ENCODE results near the gene LAMA2.
"Not testable (repeated sequence)": the region's sequence is repeated elsewhere in the genome, so short reads cannot be mapped to it uniquely, and the experiment has no call there.

Gene LAMA2

DNA sequence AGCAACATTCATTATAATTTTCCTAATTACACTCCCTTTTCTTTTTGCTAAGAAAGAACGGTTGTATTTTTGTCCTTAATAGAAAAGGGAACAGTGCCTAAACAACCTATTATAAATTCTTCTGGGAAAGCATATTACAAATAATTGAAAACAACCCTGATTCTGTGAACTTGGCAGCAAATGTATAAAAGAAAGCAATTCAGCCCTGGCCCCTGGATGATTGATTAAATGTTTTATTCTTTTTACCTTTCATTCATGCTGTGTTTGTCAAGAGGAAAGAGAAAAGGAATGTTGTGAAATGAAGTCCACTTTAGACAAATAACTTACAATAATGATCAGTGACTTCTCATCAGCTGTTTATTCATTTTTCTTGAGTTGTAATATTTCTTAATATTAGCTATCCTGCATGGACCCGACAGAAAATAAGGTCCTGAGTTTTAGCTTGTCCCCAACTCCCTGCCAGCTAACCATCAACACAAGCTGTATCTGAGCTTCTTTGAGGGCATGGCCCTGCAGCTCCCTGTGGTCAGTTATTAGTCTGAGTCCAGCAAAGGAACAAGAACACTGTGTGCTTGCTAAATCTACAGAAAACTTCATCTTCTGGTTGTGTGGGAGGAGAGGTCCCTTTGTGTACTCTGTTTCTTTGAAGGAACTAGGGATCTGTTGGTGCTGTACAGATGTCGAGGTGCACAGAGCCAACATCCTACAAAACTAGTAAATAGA, 248.2 kb downstream of the LAMA2 start:
- no peak for TF ChIP-seq JUND (IDR thresholded peaks at IDR 0.05; ENCODE audit: low read depth)
- in situ Hi-C loops (cut with HindIII; ENCODE audit: low pct_unique_long_range_greater_than_20kb, low sequenced_read_pairs): no loop called here
- DNase-seq (ENCODE audit: low read depth in 1 of 2, low spot score in 1 of 2): no peak

DNA sequence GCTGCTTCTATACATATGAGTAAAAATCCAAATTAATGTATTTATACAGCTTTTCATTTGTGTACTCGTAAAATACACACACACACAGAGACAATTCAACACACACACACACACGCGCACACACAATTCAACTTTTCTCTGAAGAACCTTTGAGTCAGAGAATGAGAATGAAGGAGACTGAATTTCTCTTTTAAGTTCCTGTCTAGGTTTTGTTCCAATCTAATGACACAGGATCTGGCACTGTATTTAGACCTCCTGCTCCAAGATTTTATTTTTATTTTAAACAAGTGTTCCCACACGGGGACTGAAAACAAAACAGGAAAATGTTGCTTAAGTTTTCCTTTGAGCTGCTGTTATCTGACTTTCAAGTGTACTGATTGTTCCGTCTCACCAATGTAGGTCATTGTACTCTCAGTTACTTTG, 250.8 kb downstream of the LAMA2 start:
- no peak for TF ChIP-seq JUND (IDR thresholded peaks at IDR 0.05; ENCODE audit: low read depth)
- in situ Hi-C loops (cut with HindIII; ENCODE audit: low pct_unique_long_range_greater_than_20kb, low sequenced_read_pairs): no loop called here
- no peak for DNase-seq (ENCODE audit: low read depth in 1 of 2, low spot score in 1 of 2)

DNA sequence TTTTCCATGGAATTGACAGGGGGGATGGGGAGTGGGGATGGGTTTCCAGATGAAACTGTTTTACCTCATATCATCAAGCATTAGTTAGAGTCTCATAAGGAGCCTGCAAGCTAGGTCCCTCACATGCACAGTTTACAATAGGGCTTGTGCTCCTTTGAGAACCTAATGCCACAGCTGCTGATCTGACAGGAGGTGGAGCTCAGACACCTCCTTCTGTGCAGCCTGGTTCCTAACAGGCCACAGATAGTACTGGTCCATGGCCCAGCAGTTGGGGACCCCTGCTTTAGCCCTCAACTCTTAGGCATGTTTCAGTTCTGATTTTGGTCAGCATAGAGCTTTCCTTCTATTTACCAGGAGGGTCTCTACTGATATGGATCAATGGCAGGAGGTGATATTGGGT, 251.6 kb downstream of the LAMA2 start:
- DNase-seq (ENCODE audit: low read depth in 1 of 2, low spot score in 1 of 2): peak in 1 of 2 experiments; percentile 11
- no peak for TF ChIP-seq JUND (IDR thresholded peaks at IDR 0.05; ENCODE audit: low read depth)
- in situ Hi-C loops (cut with HindIII; ENCODE audit: low pct_unique_long_range_greater_than_20kb, low sequenced_read_pairs): no loop called here

GRCh38 chr6:129135451-129135850, 252.5 kb downstream of the LAMA2 start:
- no peak for TF ChIP-seq JUND (IDR thresholded peaks at IDR 0.05; ENCODE audit: low read depth)
- DNase-seq (ENCODE audit: low read depth in 1 of 2, low spot score in 1 of 2): no peak
- in situ Hi-C loops (cut with HindIII; ENCODE audit: low pct_unique_long_range_greater_than_20kb, low sequenced_read_pairs): no loop called here

GRCh38 chr6:129136751-129137150, 253.8 kb downstream of the LAMA2 start:
- in situ Hi-C loops (cut with HindIII; ENCODE audit: low pct_unique_long_range_greater_than_20kb, low sequenced_read_pairs): no loop called here
- TF ChIP-seq JUND (IDR thresholded peaks at IDR 0.05; ENCODE audit: low read depth): no peak
- DNase-seq (ENCODE audit: low read depth in 1 of 2, low spot score in 1 of 2): no peak

GRCh38 chr6:129138739-129139405, 255.9 kb downstream of the LAMA2 start:
- in situ Hi-C loops (cut with HindIII; ENCODE audit: low pct_unique_long_range_greater_than_20kb, low sequenced_read_pairs): no loop called here
- no peak for DNase-seq (ENCODE audit: low read depth in 1 of 2, low spot score in 1 of 2)
- no peak for TF ChIP-seq JUND (IDR thresholded peaks at IDR 0.05; ENCODE audit: low read depth)

GRCh38 chr6:129140526-129140925, 257.6 kb downstream of the LAMA2 start:
- DNase-seq (ENCODE audit: low read depth in 1 of 2, low spot score in 1 of 2): no peak
- in situ Hi-C loops (cut with HindIII; ENCODE audit: low pct_unique_long_range_greater_than_20kb, low sequenced_read_pairs): no loop called here
- TF ChIP-seq JUND (IDR thresholded peaks at IDR 0.05; ENCODE audit: low read depth): no peak

GRCh38 chr6:129141499-129141898, 258.6 kb downstream of the LAMA2 start:
- TF ChIP-seq JUND (IDR thresholded peaks at IDR 0.05; ENCODE audit: low read depth): no peak
- no peak for DNase-seq (ENCODE audit: low read depth in 1 of 2, low spot score in 1 of 2)
- in situ Hi-C loops (cut with HindIII; ENCODE audit: low pct_unique_long_range_greater_than_20kb, low sequenced_read_pairs): no loop called here

DNA sequence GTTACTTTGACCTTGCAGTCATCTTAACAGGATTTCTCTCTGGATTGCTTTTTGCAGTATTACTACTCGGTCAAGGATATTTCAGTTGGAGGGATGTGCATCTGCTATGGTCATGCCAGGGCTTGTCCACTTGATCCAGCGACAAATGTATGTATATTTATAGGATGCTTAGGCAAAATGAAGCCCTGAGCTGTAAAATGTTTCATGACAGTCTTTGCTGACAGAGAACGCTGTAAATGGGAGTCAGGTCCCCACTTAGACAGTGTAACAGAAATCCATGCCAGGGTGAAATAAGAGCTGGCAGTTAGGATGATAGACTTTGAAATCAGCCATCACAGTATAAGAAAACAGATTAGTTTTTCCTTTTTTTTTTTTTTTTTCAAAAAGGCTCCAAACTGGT, 264.0 kb downstream of the LAMA2 start:
- no peak for DNase-seq (ENCODE audit: low read depth in 1 of 2, low spot score in 1 of 2)
- no peak for TF ChIP-seq JUND (IDR thresholded peaks at IDR 0.05; ENCODE audit: low read depth)
- in situ Hi-C loops (cut with HindIII; ENCODE audit: low pct_unique_long_range_greater_than_20kb, low sequenced_read_pairs): no loop called here

DNA sequence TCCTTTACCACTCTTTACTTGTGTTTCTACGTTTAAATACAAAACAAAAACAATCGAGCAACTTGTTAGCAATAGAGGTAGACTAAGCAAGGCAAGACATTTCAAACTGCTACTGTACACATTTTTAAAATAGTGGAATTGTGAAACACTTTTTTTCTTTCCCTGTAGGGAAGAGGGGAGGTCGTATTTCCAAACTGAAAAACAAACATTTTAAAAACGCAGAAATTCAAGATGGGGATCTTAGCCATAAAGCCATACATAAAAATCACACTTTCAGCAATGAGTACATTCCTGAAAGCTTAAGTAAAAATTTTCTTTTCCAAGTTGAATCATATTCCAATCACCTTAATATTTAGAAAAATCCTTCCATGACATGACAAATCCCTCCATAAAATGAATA, 267.6 kb downstream of the LAMA2 start:
- no peak for DNase-seq (ENCODE audit: low read depth in 1 of 2, low spot score in 1 of 2)
- in situ Hi-C loops (cut with HindIII; ENCODE audit: low pct_unique_long_range_greater_than_20kb, low sequenced_read_pairs): no loop called here
- no peak for TF ChIP-seq JUND (IDR thresholded peaks at IDR 0.05; ENCODE audit: low read depth)

DNA sequence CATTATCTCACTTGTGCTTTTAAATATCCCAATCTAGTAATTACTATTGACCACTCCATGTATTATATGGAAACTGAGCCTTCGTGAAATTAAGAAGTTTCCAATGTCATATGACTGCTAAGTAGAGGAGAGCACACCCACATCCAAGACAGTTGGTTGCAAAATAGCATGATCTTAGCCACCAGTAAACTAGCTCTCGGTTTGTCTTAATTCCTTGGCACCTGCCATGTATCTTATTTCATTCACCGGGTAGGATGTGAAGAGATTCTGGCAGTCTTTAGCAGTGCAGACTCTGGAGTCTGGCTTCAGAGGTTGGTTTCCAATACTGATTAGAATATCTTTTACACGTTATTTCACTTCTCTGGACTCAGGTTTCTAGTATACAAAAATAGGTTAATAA, 270.3 kb downstream of the LAMA2 start:
- no peak for TF ChIP-seq JUND (IDR thresholded peaks at IDR 0.05; ENCODE audit: low read depth)
- in situ Hi-C loops (cut with HindIII; ENCODE audit: low pct_unique_long_range_greater_than_20kb, low sequenced_read_pairs): no loop called here
- no peak for DNase-seq (ENCODE audit: low read depth in 1 of 2, low spot score in 1 of 2)

- in situ Hi-C loops (cut with HindIII; ENCODE audit: low pct_unique_long_range_greater_than_20kb, low sequenced_read_pairs): not testable (repeated sequence)
- DNase-seq (ENCODE audit: low read depth in 1 of 2, low spot score in 1 of 2): peak in 1 of 2 experiments; percentile 18
Measured at GRCh38 chr6:129159242-129159641, 276.3 kb downstream of the LAMA2 start.

GRCh38 chr6:129162605-129163004, 279.7 kb downstream of the LAMA2 start:
- no peak for TF ChIP-seq JUND (IDR thresholded peaks at IDR 0.05; ENCODE audit: low read depth)
- in situ Hi-C loops (cut with HindIII; ENCODE audit: low pct_unique_long_range_greater_than_20kb, low sequenced_read_pairs): no loop called here
- DNase-seq (ENCODE audit: low read depth in 1 of 2, low spot score in 1 of 2): no peak
